ENCODE measurements around the gene AVPR1B. TPM values are rescaled to one million over a fixed set of nuclear protein-coding genes. Genes with fewer than 3 reads are reported as not detected.

The AVPR1B gene
- total RNA-seq, 1 donor from 2014 or later, result not detected

DNA sequence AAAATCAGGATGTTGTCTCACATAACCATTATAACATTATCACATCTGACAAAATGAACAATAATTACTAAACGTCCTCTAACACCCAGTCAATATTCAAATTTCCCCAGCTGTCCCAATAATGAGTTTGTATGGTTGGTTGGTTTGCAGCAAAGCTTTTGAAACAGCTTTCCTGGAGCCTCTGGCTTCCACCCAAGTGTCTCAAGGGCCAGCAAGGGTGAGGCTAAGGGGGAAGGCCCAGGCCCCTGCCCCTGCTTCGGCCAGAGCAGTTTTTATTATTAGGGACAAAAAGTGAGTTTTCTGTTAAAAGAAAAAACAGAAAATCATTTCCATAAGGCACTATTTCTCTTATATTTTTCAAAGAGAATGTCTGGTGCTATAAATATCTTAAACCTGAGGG, 19.1 kb upstream of the AVPR1B start:
- no peak for DNase-seq (ENCODE audit: low read depth)
- no peak overlapping the region for H3K4me3 ChIP-seq (ENCODE audit: low read depth, low read length)
- TF ChIP-seq, protein P1, sequence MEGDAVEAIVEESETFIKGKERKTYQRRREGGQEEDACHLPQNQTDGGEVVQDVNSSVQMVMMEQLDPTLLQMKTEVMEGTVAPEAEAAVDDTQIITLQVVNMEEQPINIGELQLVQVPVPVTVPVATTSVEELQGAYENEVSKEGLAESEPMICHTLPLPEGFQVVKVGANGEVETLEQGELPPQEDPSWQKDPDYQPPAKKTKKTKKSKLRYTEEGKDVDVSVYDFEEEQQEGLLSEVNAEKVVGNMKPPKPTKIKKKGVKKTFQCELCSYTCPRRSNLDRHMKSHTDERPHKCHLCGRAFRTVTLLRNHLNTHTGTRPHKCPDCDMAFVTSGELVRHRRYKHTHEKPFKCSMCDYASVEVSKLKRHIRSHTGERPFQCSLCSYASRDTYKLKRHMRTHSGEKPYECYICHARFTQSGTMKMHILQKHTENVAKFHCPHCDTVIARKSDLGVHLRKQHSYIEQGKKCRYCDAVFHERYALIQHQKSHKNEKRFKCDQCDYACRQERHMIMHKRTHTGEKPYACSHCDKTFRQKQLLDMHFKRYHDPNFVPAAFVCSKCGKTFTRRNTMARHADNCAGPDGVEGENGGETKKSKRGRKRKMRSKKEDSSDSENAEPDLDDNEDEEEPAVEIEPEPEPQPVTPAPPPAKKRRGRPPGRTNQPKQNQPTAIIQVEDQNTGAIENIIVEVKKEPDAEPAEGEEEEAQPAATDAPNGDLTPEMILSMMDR (conservative IDR thresholded peaks at IDR 0.05; ENCODE audit: low read depth, low read length), result no peak

DNA sequence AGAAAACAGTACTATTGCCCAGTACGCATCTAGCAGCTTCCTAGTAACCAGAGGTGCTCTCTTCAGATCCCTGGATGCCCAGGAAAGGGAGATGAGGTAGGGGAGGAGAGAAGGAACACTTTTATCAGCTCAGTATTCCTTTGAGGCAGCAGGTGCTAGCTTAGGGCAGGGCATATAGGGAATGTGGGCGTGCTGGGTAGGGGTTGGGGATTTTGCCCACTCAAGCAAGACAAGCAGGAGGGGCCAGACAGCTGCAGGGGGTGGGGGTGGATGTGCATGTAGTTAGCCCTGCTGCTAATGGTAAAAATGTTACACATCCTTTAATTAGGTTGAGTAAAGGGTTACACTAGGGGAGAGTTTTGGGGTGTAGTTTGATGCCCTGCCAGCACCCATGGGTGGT, 18.1 kb upstream of the AVPR1B start:
- no peak for DNase-seq (ENCODE audit: low read depth)
- TF ChIP-seq, protein P1 (conservative IDR thresholded peaks at IDR 0.05; ENCODE audit: low read depth, low read length), result no peak

DNA sequence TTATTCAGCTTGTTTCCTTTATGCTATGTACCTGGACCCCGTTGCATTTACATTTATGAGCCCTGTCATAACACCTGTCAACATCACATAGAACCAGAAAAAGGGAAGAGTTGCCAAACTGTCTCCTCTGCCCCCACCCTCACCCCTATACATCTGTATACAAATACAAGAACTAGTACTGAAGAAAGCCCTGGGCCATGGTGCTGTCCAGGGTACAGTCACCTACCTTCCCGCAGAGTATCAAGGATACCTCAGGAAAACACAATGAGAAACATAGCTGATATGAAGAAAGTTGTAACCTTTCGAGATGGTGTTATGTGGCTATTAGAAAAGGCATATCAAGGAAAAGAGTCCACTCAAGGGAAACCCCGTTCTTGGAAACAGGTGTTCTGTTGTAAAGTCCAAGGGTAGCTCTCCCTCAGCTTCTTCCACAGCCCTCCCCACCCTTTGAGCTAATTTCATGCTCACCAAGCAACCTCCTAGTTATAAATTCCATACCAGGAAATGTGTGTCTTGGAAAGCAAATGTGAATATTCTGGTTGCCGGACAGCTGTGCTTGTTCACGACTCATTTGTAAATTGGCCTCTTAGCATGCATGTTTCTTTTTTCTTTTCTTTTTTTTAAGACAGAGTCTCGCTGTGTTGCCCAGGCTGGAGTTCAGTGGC, 16.7 kb upstream of the AVPR1B start:
- no peak for DNase-seq (ENCODE audit: low read depth)
- TF ChIP-seq, protein P1 (conservative IDR thresholded peaks at IDR 0.05; ENCODE audit: low read depth, low read length), result no peak
- no peak overlapping the region for H3K4me3 ChIP-seq (ENCODE audit: low read depth, low read length)

More for the DNA sequence above, 18.1 kb upstream of the AVPR1B start:
- no peak overlapping the region for H3K4me3 ChIP-seq (ENCODE audit: low read depth, low read length)

DNA sequence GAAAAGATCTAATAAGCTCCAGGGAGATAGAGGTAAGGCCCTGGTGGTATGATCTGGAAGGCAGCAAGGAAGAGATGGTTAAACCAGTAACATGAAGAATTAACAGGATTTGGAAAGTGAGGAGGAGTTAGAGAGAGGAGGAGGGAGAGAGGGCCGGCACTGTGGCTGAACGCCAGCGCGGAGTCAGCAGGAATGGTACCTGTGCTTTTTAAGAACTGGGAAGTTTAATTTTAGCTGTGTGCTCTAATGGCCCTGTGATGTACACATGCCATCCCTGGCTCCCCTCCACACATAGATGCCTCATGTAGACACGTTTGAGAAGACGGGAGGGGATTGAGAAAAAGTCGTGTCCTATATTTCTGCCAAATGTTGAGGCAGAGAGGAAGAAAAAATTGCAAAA, 13.8 kb upstream of the AVPR1B start:
- DNase-seq (ENCODE audit: low read depth), result no peak
- no peak overlapping the region for H3K4me3 ChIP-seq (ENCODE audit: low read depth, low read length)
- TF ChIP-seq, protein P1 (conservative IDR thresholded peaks at IDR 0.05; ENCODE audit: low read depth, low read length), result no peak

DNA sequence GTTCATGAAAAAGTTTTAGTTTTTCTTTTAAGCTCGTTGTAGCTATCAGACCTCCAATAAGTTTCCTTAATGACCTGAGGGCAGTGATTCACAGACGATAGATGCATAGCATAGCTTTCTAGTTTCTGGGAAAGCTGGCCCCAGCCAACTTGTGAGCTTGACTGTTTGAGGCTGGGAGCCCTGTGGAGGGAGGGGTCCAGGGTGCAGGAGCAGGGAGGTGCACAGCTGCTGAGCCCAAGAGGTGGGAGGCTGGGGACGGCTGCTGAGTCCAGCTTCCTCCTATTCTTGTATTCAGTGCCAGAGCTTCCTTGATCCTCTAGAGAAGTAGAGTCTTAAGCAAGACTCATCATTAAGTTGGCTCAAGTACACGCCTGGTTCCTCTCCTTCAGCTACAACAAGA, 11.0 kb upstream of the AVPR1B start:
- H3K4me3 ChIP-seq (ENCODE audit: low read depth, low read length), result no peak overlapping the region
- DNase-seq (ENCODE audit: low read depth), result no peak
- TF ChIP-seq, protein P1 (conservative IDR thresholded peaks at IDR 0.05; ENCODE audit: low read depth, low read length), result no peak

DNA sequence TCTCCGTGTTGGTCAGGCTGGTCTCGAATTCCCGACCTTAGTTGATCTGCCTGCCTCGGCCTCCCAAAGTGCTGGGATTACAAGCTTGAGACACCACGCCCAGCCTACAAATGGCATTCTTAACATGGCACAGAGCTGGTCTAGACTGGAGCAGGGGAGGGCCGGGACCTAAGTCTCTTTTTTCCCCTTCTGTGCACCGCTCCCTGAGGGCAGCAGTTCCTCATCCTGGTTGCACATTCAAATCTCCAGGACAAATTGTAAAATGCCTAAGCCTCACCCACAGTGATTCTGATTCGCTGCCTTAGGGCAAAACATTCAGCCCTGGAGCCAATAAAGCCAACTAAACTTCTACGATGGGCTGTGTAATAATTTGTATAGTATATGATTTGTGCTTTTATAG, 10.1 kb upstream of the AVPR1B start:
- TF ChIP-seq, protein P1 (conservative IDR thresholded peaks at IDR 0.05; ENCODE audit: low read depth, low read length), result no peak
- no peak for DNase-seq (ENCODE audit: low read depth)
- H3K4me3 ChIP-seq (ENCODE audit: low read depth, low read length), result no peak overlapping the region

DNA sequence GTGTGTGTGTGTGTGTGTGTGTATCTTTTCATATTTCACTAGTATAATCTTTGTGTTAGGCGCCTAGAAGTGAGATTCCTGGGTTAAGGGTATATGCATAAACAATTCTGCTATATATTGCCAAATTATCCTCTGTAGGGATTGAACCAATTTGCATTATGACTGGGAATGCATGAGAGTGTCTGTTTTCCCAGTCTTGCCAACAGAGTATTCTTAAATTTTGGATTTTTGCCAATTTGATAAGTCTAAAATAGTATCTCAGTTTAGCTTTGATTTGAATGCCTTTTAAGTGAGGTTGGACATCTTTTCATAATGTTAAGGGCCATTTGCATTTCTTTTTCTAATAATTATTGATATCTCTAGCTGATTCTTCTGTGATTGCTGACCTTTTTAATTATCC, 8.2 kb upstream of the AVPR1B start:
- DNase-seq (ENCODE audit: low read depth), result no peak
- H3K4me3 ChIP-seq (ENCODE audit: low read depth, low read length), result no peak overlapping the region
- TF ChIP-seq, protein P1 (conservative IDR thresholded peaks at IDR 0.05; ENCODE audit: low read depth, low read length), result no peak
